ENCODE results near the gene ZNF749.

GRCh38 chr19:57395710-57396109 is 39.4 kb upstream of the ZNF749 start:
- TF ChIP-seq, protein P1, sequence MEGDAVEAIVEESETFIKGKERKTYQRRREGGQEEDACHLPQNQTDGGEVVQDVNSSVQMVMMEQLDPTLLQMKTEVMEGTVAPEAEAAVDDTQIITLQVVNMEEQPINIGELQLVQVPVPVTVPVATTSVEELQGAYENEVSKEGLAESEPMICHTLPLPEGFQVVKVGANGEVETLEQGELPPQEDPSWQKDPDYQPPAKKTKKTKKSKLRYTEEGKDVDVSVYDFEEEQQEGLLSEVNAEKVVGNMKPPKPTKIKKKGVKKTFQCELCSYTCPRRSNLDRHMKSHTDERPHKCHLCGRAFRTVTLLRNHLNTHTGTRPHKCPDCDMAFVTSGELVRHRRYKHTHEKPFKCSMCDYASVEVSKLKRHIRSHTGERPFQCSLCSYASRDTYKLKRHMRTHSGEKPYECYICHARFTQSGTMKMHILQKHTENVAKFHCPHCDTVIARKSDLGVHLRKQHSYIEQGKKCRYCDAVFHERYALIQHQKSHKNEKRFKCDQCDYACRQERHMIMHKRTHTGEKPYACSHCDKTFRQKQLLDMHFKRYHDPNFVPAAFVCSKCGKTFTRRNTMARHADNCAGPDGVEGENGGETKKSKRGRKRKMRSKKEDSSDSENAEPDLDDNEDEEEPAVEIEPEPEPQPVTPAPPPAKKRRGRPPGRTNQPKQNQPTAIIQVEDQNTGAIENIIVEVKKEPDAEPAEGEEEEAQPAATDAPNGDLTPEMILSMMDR (IDR thresholded peaks at IDR 0.05) = no peak
- TF ChIP-seq POLR2A (IDR thresholded peaks at IDR 0.05) (no peak), POLR2AphosphoS5 (IDR thresholded peaks at IDR 0.05) (no peak)

Measured in upper lobe of left lung (tissue), 4 donors.